Inflammatory macrophage treated with lipopolysaccharide for 4 hours (primary cell): ENCODE results near the gene HNF4A.

Experiments used
- DNase-seq: peaks from one replicate; pipeline ENCODE4 v3.0.0-alpha.2; 2020

HNF4A gene

DNA sequence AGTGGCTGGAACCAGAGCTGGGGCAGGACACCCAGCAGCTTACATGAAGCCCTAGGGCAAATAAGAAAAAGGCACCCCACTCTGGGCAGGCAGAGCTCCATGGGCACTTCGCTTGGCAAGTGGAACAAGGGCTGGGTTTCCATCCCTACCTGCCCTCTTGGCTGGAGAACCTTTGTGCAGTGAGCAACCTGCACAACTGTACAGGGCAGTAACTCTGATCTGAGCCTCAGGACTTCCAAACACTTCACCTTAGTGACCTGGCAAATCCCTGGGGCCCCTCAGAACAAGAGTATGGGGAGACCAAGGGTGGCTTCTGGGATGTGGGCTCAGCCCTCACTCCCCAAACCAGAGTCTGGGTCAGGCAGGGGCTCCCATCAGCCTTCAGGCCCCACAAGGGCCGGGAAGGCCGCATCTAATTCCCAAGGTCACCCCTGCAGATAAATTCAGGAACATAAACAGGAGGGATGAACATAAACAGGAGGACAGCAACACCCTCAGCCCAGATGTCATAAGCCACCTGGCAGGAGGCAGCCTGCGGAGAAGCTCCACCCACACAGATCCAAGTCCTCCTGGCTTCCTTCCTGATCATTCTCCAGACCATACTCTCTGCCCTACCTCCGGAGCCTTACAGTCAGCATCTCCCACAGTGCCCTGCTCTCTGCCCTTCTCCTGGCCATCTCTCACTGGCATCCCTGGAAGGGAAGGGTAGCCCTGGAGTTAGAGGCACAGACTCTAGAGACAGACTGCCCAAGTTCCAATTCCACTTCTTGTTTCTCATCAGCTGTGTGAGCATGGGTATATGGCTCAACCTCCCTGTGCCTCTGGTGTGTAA, 37.5 kb downstream of the HNF4A start:
- no peak for DNase-seq

- DNase-seq, result no peak
Observed at GRCh38 chr20:44393608-44394451, 38.3 kb downstream of the HNF4A start.

DNA sequence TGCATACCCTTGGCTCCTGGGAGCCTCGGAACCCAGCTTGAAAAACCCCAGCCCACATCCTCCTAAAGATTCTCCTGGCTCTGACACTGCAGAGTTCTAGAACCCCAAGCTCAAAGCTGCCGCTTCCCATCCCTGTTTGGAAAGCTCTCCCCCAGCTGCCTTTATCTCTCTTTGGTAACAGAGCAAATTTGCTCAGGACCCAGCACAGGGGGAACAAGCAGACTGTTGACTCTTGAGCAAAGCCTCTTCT, 38.9 kb downstream of the HNF4A start:
- no peak for DNase-seq

DNA sequence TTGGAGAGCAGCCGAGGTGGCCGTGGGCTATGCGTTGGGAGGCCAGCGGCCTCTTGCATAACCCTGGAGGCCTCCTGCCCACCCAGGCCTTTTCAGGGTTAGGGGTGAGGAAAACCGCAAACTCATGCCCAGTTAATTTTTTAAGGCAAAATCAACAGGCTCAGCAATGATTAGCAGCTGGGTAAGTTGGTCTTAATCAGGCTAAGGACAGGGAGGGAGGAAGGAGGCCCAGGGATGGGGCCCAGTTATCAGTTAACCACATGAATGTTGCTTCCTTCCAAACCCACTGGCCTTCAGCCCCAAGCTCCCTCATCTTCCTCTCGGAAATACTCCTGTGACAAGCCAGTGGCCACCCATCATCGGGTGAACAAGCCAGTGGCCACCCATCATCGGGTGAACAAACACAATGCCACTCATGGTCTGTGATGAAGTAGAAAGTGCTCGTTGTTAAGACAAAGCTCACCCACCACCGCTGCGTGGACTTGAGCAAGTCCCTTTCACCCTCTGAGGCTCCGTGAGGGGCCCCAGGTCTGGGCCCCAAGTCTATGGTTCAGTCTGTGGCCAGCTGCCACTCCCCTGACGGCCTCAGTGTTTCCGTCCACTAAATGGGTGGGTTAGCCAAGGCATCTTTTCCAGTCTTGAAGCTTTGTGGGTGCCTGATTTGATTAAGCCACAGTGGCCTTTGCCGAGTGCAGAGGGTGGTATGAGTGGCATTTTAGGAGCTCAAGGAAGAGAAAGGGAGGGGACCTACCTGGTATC, 39.4 kb downstream of the HNF4A start:
- DNase-seq, result no peak

GRCh38 chr20:44395461-44396340, 40.2 kb downstream of the HNF4A start:
- no peak for DNase-seq

GRCh38 chr20:44396369-44397130, 41.1 kb downstream of the HNF4A start:
- no peak for DNase-seq

DNA sequence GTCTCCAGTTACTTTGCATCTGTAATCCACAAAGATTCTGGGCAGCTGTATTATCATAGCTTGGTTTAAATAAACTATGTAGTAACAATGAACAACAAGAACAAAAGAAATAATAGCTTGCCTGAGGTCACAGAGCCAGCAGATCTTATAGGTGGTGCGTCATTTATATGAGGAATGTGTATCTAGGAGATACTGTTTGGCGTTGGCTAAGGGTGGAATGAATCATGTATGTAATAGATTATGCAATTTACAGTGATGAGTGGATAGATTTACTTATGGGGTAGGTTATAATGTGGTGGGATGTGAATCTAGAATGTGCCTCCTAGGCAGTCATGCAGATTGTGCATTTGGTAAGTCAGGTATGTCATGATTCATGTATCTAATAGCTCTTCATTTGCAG, 42.8 kb downstream of the HNF4A start:
- DNase-seq, result no peak

GRCh38 chr20:44399446-44399845, 43.9 kb downstream of the HNF4A start:
- DNase-seq, result no peak

DNA sequence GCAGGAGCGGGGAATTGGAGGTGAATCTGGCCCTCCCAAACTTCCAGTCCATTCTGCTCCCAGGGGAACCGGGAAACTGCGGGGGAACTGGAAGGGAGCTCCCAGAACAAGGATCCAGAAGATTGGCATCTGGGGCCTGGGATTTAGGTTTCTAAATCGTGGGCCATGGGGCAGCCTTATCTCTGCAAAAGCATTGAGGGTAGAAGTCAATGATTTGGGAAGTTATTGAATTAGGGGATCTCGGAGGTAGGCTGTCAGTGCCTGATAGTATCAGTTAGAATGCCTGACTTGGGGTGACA, 45.1 kb downstream of the HNF4A start:
- DNase-seq, result no peak

GRCh38 chr20:44400970-44401769, 45.7 kb downstream of the HNF4A start:
- DNase-seq, result no peak

DNA sequence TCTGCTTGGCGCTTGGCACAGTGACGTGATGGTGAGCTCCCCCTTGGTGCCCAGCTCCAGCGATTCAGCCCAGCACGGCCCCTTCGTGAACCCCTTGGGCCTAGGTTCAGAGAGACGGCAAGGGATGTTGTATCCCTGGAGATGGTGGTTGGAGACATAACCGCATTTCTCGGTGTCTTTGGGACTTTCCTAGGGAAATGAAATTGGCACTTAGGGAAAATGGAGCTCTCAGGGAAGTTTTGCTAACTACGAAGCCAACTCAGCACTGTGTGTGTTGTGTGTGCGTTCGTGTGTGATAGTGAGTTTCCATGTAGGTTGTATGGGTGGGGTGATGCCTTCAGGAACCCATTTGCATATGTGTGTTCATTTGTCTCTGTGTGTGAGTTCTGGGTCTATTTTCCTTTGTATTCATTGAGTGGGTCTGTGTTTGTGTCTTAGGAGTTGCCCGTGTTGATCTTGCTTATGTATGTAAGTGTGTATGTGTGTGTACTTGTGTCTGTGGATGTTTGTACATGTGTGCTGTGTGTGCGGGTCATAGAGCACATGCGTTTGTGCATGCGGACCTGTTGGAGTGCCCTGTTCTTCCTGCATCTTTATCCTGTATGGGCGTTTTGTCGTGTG, 46.4 kb downstream of the HNF4A start:
- no peak for DNase-seq

DNA sequence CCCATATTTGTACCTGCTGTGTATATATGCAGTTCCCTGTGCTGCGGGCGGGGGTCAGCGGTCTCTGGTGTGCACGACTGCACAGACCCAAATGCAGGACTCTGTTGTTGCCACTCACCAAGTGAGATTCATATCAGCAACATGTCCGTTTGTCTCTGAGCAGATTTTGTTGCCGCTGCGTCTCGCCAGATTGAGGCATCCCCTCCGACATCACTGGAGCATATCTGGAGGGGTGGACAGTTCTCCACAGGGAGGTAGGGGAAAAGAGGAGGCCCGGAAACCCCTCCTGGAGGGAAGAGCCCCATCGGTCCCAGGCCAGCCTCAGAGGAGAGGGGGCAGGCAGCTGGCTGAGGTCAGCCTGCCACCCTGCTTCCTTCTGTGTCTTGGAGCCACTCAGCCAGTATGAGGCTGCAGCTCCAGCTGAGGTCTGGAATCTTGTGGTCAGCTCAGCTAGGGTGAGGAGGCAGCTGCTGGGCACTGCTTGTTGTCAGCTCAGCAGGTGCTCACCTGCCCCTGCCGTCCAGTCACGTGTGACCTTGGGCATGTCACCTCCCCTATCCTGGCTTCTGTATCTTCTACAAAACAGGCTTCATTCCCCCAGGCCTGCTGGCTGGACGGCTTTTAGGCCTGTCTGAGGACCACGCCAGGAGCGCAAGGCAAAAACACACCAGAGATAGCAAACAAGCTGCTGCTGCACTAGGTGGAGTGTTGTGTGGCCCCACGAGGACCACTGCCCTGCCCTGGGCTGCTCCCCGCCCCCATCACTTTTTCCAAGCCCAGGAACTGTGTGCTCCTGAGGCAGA, 47.1 kb downstream of the HNF4A start:
- DNase-seq, result no peak

- no peak for DNase-seq
Observed at GRCh38 chr20:44403194-44404112, 48.0 kb downstream of the HNF4A start.

DNA sequence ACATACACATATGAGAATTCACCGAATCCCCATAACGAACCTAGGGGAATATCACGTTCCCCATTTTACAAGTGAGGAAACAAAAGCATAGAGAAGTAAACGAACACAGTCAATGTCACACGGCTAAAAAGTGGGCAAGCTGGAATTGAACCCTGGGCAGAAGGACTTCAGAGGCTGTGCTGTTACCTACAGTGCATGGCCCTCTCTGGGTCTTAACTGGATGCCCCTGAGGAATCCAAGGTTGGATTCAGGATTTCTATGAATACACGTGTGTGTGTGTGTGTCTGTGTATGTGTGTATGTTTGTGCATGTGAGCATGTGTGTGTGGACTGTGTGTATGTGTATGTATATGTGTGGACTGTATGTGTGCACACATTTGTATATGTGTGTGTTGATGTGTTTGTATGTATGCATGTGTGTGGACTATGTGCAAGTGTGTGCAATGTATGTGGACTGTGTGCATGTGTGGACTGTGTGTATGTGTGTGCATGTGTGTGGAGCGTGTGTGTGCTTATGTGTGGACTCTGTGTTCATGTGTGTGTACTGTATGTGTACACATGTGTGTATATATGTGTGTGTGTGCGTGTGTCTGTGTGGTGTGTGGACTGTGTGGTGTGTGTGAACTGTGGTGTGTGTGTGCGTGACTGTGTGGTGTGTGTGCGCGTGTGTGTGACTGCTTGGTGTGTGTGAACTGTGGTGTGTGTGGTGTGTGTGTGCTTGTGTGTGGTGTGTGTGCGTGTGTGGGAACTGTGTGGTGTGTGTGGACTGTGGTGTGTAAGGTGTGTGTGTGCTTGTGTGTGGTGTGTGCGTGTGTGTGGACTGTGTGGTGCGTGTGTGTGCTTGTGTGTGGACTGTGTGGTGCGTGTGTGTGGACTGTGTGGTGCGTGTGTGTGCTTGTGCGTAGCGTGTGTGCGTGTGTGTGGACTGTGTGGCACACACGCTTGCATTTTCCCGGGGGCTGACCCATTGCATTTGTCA, 49.0 kb downstream of the HNF4A start:
- no peak for DNase-seq

DNA sequence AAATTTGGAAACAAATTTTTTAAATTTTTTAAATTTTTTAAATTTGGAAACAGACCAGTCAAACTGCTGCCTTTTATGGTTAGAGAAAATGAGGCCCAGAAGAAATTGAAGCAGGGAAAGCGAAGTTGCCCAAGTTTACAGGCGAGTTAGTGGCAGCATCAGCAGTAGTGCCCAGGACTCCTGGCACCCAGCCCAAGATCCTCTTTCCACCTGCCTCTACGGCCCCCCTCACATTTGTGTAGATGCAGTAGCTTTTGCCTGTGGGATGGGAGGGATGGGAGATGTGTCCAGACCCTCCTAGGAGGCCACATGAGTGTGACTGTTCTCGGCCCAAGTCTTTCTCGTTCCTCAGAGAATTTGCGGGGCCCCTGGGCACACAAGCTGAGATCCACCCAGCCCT, 49.8 kb downstream of the HNF4A start:
- no peak for DNase-seq

- no peak for DNase-seq
Observed at GRCh38 chr20:44405785-44406571, 50.5 kb downstream of the HNF4A start.
